ENCODE measurements around the gene WDR72.
"Not testable (repeated sequence)": the region's sequence is repeated elsewhere in the genome, so short reads cannot be mapped to it uniquely, and the experiment has no call there.

WDR72 gene

GRCh38 chr15:53695365-53695764, 64.1 kb downstream of the WDR72 start:
- DNase-seq: no peak

- DNase-seq: no peak
These were observed 65.0 kb downstream of the WDR72 start for GRCh38 chr15:53694476-53694874.

GRCh38 chr15:53693729-53694475, 65.6 kb downstream of the WDR72 start:
- no peak for DNase-seq

GRCh38 chr15:53684162-53684561, 75.3 kb downstream of the WDR72 start:
- not testable (repeated sequence) for DNase-seq

- no peak for DNase-seq
These were observed 78.4 kb downstream of the WDR72 start for GRCh38 chr15:53681056-53681455.

GRCh38 chr15:53675832-53676231, 83.6 kb downstream of the WDR72 start:
- no peak for DNase-seq

GRCh38 chr15:53671545-53671944, 87.9 kb downstream of the WDR72 start:
- no peak for DNase-seq

GRCh38 chr15:53670701-53671100, 88.8 kb downstream of the WDR72 start:
- no peak for DNase-seq

- DNase-seq: no peak
These were observed 93.5 kb downstream of the WDR72 start for GRCh38 chr15:53665930-53666329.

- DNase-seq: no peak
These were observed 100.5 kb downstream of the WDR72 start for GRCh38 chr15:53658827-53659555.

GRCh38 chr15:53658255-53658654, 101.2 kb downstream of the WDR72 start:
- no peak for DNase-seq

- no peak for DNase-seq
These were observed 110.5 kb downstream of the WDR72 start for GRCh38 chr15:53648934-53649333.

GRCh38 chr15:53644660-53645059, 114.8 kb downstream of the WDR72 start:
- DNase-seq: no peak

- DNase-seq: no peak
These were observed 124.9 kb downstream of the WDR72 start for GRCh38 chr15:53634517-53635106.

GRCh38 chr15:53627279-53627678, 132.2 kb downstream of the WDR72 start:
- no peak for DNase-seq

- no peak for DNase-seq
These were observed 133.3 kb downstream of the WDR72 start for GRCh38 chr15:53625962-53626845.

GRCh38 chr15:53625260-53625659, 134.2 kb downstream of the WDR72 start:
- no peak for DNase-seq

- no peak for DNase-seq
These were observed 141.0 kb downstream of the WDR72 start for GRCh38 chr15:53618461-53618860.

GRCh38 chr15:53611145-53611920, 148.1 kb downstream of the WDR72 start:
- no peak for DNase-seq

- DNase-seq: no peak
These were observed 168.4 kb downstream of the WDR72 start for GRCh38 chr15:53591041-53591440.

- no peak for DNase-seq
These were observed 169.1 kb downstream of the WDR72 start for GRCh38 chr15:53590380-53590779.

- DNase-seq: no peak
These were observed 169.9 kb downstream of the WDR72 start for GRCh38 chr15:53589520-53590057.
